Activated CD4-positive, alpha-beta T cell treated with anti-CD3 and anti-CD28 coated beads for 36 hours (primary cell): ENCODE results near the gene GPS1. TPM values are rescaled to one million over a fixed set of nuclear protein-coding genes. Genes with fewer than 3 reads are reported as not detected.

Experiments used
- ATAC-seq: fragments of 200-7000 bp; cut with Tn5 transposase; one replicate; pipeline ENCODE4 v1.10.0; 2021; ENCODE audit warnings: mild to moderate bottlenecking, moderate library complexity
- CTCF ChIA-PET: fragments of 350-600 bp; sonication (Branson Sonifier 250); formaldehyde crosslinking; loops from one replicate; lab custom pipeline; 2021; ENCODE audit warnings: antibody characterized with exemption; lab: Charles Lee
- POLR2A ChIA-PET: fragments of 350-600 bp; sonication (Branson Sonifier 250); formaldehyde crosslinking; loops from one replicate; lab custom pipeline; 2021; ENCODE audit warnings: antibody characterized with exemption, inconsistent platforms; lab: Charles Lee
- DNase-seq: peaks from one replicate; pipeline ENCODE4 v3.0.0-alpha.2; 2020
- H3K27ac Mint-ChIP-seq: one replicate; pipeline ENCODE4 v1.8.0; 2021; ENCODE audit warnings: mixed read lengths
- H3K27me3 Mint-ChIP-seq: one replicate; pipeline ENCODE4 v1.8.0; 2021; ENCODE audit warnings: mixed read lengths
- H3K36me3 Mint-ChIP-seq: one replicate; pipeline ENCODE4 v1.8.0; 2021; ENCODE audit warnings: low read depth, mixed read lengths
- H3K4me1 Mint-ChIP-seq: one replicate; pipeline ENCODE4 v1.8.0; 2021; ENCODE audit warnings: mixed read lengths
- H3K4me3 Mint-ChIP-seq: one replicate; pipeline ENCODE4 v1.8.0; 2021; ENCODE audit warnings: mild to moderate bottlenecking, moderate library complexity, mixed read lengths
- H3K9me3 Mint-ChIP-seq: one replicate; pipeline ENCODE4 v1.8.0; 2021; ENCODE audit warnings: low read depth, mixed read lengths
- intact Hi-C, 2 experiments: fragments of 100-400 bp; cut with DNase I in 1 of 2; cut with micrococcal nuclease in 1 of 2; formaldehyde crosslinking; loops; one replicate each; pipeline versions ENCODE4 v1.14.2 to v1.15.1; 2022 to 2024; cut with DNase I, micrococcal nuclease
- total RNA-seq, 2 experiments: library from RNA; stranded (reverse); gene quantifications; one replicate each; pipeline ENCODE4 v1.2.3, GENCODE V29; 2021

The GPS1 gene
- total RNA-seq, 2 experiments from 2014 or later = 69.0 to 73.5 TPM

DNA sequence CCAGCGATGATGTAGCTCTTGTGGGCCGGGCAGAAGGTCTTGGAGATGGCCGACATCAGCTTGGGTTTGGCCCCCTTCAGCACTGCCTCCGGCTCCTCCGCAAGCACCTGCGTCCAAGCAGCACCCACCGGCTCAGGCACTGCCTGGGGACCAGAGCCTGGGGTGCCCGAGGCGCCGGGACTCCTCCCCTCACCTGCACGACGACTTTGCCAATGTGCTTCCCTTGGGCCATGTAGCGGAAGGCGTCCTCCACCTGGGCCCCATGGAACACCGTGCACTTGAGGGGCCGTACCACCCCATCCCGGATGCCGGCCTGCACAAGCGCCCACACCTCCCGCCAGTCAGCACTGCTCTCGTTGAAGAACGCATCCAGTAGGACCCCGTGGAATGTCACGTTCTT is 31.3 kb downstream of the GPS1 start:
- H3K4me1 Mint-ChIP-seq = no peaks in the 10 kb centered on the region
- DNase-seq (no peak), ATAC-seq (no peak)
- intact Hi-C loops = no loop called here
- POLR2A ChIA-PET = no interaction called here
- H3K9me3 Mint-ChIP-seq = no peaks in the 10 kb centered on the region
- CTCF ChIA-PET = no interaction called here
- H3K27ac Mint-ChIP-seq = no peak overlapping the region
- H3K27me3 Mint-ChIP-seq = no peaks in the 10 kb centered on the region
- peaks cover 24% of the 10 kb centered on the region for H3K36me3 Mint-ChIP-seq
- no peak overlapping the region for H3K4me3 Mint-ChIP-seq

- H3K27ac Mint-ChIP-seq = no peak overlapping the region
- H3K4me1 Mint-ChIP-seq = no peaks in the 10 kb centered on the region
- CTCF ChIA-PET = no interaction called here
Observed at GRCh38 chr17:82083533-82084359, 32.0 kb downstream of the GPS1 start.

GRCh38 chr17:82084373-82085030 is 32.8 kb downstream of the GPS1 start:
- ATAC-seq = no peak
- H3K36me3 Mint-ChIP-seq = peaks cover 25% of the 10 kb centered on the region

More at GRCh38 chr17:82083533-82084359, 32.0 kb downstream of the GPS1 start:
- DNase-seq (no peak), ATAC-seq (no peak)
- H3K27me3 Mint-ChIP-seq = no peaks in the 10 kb centered on the region
- POLR2A ChIA-PET = no interaction called here
- no peaks in the 10 kb centered on the region for H3K9me3 Mint-ChIP-seq
- intact Hi-C loops = no loop called here
- H3K36me3 Mint-ChIP-seq = peaks cover 25% of the 10 kb centered on the region
- H3K4me3 Mint-ChIP-seq = no peak overlapping the region

GRCh38 chr17:82085031-82085861 is 33.5 kb downstream of the GPS1 start:
- DNase-seq = no peak
- intact Hi-C loops = no loop called here
- CTCF ChIA-PET = no interaction called here
- Mint-ChIP-seq H3K27ac (no peak overlapping the region), H3K4me1 (no peaks in the 10 kb centered on the region), H3K4me3 (no peak overlapping the region), H3K9me3 (no peaks in the 10 kb centered on the region), H3K36me3 (peaks cover 19% of the 10 kb centered on the region), H3K27me3 (no peaks in the 10 kb centered on the region)
- ATAC-seq = no peak
- POLR2A ChIA-PET = interaction anchor here (0.6 kb wide), 1 partner anchor 16 kb away, joined by 3 read pairs; no protein-coding TSS in a partner anchor

More at GRCh38 chr17:82084373-82085030, 32.8 kb downstream of the GPS1 start:
- Mint-ChIP-seq H3K4me3 (no peak overlapping the region), H3K9me3 (no peaks in the 10 kb centered on the region), H3K27ac (no peak overlapping the region), H3K4me1 (no peaks in the 10 kb centered on the region), H3K27me3 (no peaks in the 10 kb centered on the region)
- ChIA-PET CTCF (no interaction called here), POLR2A (no interaction called here)
- no peak for DNase-seq
- intact Hi-C loops = no loop called here

GRCh38 chr17:82085931-82086764 is 34.5 kb downstream of the GPS1 start:
- intact Hi-C loops = no loop called here
- Mint-ChIP-seq H3K4me1 (no peaks in the 10 kb centered on the region), H3K4me3 (no peak overlapping the region), H3K27ac (no peak overlapping the region), H3K36me3 (peaks cover 22% of the 10 kb centered on the region), H3K27me3 (no peaks in the 10 kb centered on the region), H3K9me3 (no peaks in the 10 kb centered on the region)
- CTCF ChIA-PET = no interaction called here
- ATAC-seq = no peak
- no peak for DNase-seq
- POLR2A ChIA-PET = interaction anchor here (0.5 kb wide), 1 partner anchor 121 kb away, joined by 9 read pairs; no protein-coding TSS in a partner anchor

DNA sequence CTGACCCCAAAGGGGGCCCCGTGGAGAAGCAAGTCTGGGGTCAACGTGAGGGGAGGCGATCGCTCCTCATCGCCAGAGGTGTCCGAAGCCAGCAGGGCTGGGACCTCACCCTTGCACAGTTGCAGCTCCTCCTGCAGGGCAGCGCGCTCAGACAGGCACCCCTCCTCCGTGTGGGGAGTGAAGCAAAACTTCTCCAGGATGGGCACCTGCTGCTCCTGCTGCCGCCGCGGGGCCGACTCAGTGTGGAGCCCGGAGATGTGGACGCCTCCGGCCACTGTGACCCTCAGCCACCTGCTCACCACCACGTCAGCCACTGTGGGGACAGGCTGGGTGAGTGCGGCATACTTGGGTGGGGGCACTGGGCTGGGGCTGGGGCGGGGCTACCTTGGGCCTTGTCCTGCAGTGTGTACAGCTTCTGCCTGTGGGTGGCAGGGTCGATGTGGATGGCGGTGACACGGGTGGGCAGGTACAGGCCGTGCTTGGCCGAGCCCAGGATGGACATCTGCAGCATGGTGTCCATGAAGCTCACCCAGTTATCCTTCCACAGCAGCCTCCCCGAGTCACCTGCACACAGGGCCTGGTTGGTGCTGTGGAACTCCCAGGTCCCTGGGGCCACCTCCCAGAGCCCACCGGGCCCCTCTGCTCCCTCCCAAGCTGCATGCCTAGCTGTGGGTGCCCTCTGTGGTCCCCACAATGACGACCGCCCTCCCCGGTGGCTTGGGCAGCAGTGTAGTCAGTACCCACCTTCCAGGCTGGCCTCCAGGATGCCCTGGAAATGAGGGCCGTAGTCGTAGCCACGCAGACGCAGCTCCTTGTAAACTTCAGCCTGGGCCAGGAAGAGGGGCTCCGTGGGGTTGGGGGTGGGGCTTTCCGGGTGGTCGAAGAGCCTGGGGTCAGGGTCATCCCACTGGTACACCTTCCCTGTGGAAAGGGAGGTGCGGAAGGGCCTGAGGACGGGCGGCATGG is 35.5 kb downstream of the GPS1 start:
- H3K27me3 Mint-ChIP-seq = no peaks in the 10 kb centered on the region
- DNase-seq (no peak), ATAC-seq (no peak)
- H3K27ac Mint-ChIP-seq = no peak overlapping the region
- H3K36me3 Mint-ChIP-seq = peaks cover 26% of the 10 kb centered on the region
- H3K4me3 Mint-ChIP-seq = no peak overlapping the region
- ChIA-PET CTCF (no interaction called here), POLR2A (interaction anchor here (0.5 kb wide), 1 partner anchor 122 kb away, joined by 9 read pairs; no protein-coding TSS in a partner anchor)
- H3K4me1 Mint-ChIP-seq = no peaks in the 10 kb centered on the region
- intact Hi-C loops = no loop called here
- no peaks in the 10 kb centered on the region for H3K9me3 Mint-ChIP-seq

DNA sequence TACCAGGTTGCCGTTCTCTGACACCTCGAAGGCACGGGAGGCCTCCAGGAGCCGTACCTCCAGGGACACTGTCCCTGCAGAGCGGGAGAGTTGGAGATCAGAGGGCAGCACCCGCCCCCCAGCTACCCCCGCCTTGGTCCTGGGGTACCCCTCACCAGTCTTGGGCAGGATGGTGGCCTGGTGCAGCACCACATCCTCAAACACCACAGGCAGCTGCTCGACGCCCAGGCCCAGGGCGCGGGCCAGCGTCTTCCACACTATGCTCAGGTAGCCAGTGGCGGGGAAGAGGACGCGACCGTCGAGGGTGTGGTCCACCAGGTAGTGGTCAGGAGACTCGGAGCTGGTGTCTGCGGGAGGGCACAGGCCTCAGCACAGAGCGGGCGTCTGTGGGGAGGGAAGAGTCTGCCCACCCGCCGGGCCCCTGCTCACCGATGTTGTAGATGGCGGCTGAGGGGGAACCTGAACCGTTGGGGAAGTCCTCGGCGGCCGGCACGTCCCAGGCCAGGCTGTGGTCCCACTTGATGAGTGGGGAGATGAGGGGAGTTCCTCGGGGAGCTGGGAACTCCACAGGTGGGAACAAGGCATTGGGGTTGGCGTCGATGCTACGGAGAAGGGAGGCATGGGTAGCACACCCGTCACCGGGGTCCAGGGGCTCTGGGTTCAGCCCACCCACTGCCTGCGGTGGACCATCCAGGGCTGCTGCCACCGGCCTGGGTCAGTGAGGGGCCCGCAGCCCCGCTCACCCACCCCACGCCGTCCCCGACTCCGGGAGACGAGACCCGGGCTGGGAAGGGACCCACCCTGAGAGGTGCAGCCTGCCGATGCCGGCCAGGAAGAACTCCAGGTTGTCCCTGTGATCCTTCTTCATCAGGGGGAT is 36.5 kb downstream of the GPS1 start:
- Mint-ChIP-seq H3K9me3 (no peaks in the 10 kb centered on the region), H3K36me3 (peaks cover 23% of the 10 kb centered on the region), H3K27ac (no peak overlapping the region), H3K4me3 (no peak overlapping the region), H3K27me3 (no peaks in the 10 kb centered on the region), H3K4me1 (no peaks in the 10 kb centered on the region)
- ATAC-seq (no peak), DNase-seq (peak; percentile 4)
- intact Hi-C loops = no loop called here
- CTCF ChIA-PET = no interaction called here
- POLR2A ChIA-PET = no interaction called here

DNA sequence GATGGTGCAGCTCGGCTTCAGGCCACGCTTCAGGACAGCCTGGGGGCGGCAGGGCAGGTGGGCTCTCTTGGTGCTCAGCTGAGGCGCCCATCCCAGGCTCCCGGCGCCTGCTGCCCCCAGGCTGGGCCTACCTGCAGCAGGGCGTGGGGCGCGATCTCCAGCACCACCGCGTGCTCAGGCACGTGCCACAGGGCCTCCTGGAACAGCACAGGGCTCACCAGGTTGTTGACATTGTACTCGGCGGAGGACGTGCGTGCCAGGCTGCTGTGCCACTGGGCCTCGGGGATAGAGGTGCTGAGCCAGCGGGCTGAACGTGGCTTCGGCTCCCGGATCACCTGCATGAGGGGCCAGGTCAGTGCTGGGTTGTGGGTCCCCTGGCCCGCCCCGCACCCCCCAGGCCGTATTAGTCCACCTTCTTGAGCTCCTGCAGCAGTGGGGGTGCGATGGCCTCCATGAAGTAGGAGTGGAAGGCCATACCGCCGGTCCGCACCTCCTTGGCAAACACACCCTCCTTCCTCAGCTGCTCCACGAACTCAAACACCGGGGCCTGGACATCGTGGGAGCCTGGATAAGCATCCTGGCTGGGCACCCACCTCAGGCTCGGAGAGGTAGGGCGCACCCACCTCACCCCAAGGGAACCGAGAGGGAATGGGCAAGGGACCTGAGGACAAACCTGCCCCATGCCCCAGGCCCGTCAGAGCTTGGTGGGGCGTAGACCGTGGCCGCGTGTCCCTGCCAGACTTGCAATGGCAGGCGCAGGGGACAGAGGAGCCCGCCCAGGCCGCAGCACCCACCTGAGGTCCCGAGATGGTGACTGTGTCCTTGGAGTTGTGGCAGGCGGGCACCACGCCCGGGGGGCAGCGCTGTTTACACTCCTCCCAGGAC is 37.4 kb downstream of the GPS1 start:
- H3K9me3 Mint-ChIP-seq = no peaks in the 10 kb centered on the region
- H3K27me3 Mint-ChIP-seq = no peaks in the 10 kb centered on the region
- no peaks in the 10 kb centered on the region for H3K4me1 Mint-ChIP-seq
- no peak overlapping the region for H3K4me3 Mint-ChIP-seq
- peak; percentile 6 for DNase-seq
- no peak overlapping the region for H3K27ac Mint-ChIP-seq
- intact Hi-C loops = no loop called here
- POLR2A ChIA-PET = no interaction called here
- CTCF ChIA-PET = interaction anchor here (1.6 kb wide), 1 partner anchor 23 kb away, joined by 3 read pairs; no protein-coding TSS in a partner anchor
- H3K36me3 Mint-ChIP-seq = peaks cover 21% of the 10 kb centered on the region
- no peak for ATAC-seq
